Aorta (tissue), 5 donors: ENCODE data around the gene SCAPER. TPM values are rescaled to one million over a fixed set of nuclear protein-coding genes. Genes with fewer than 3 reads are reported as not detected.
"Not testable (repeated sequence)": the region's sequence is repeated elsewhere in the genome, so short reads cannot be mapped to it uniquely, and the experiment has no call there.

Experiments used
- ATAC-seq: fragments of 200-7000 bp; cut with Tn5 transposase; one replicate; pipeline ENCODE4 v1.9.1; 2022; ENCODE audit warnings: moderate library complexity; ENCODE audit not compliant: low FRiP score
- DNase-seq, 2 donors: peaks; one replicate each; pipeline ENCODE4 v3.0.0-alpha.2; 2020
- H3K27ac ChIP-seq, 2 donors: one replicate each; pipeline ENCODE4 v1.5.1; 2013; ENCODE audit warnings: low read length in 2 of 2, mild to moderate bottlenecking in 2 of 2, moderate library complexity in 2 of 2, control low read depth in 1 of 2, inconsistent platforms in 1 of 2, low read depth in 1 of 2
- H3K27me3 ChIP-seq, 2 donors: one replicate each; pipeline ENCODE4 v1.6.1; 2013; ENCODE audit warnings: control low read depth in 1 of 2, low read length in 1 of 2, mild to moderate bottlenecking in 1 of 2, moderate library complexity in 1 of 2; ENCODE audit not compliant: insufficient read depth in 2 of 2, control insufficient read depth in 1 of 2
- H3K36me3 ChIP-seq, 2 donors: one replicate each; pipeline ENCODE4 v1.6.1; 2013; ENCODE audit warnings: control low read depth in 1 of 2, low read length in 1 of 2, mild to moderate bottlenecking in 1 of 2; ENCODE audit not compliant: insufficient read depth in 2 of 2, control insufficient read depth in 1 of 2
- H3K4me1 ChIP-seq, 2 donors: one replicate each; pipeline ENCODE4 v1.6.1; 2013; ENCODE audit warnings: low read length in 2 of 2, control low read depth in 1 of 2, mild to moderate bottlenecking in 1 of 2, moderate library complexity in 1 of 2; ENCODE audit not compliant: insufficient read depth in 2 of 2, control insufficient read depth in 1 of 2
- H3K4me3 ChIP-seq, 2 donors: one replicate each; pipeline ENCODE4 v1.5.1; 2013; ENCODE audit warnings: low read length in 2 of 2, control low read depth in 1 of 2, mild to moderate bottlenecking in 1 of 2
- H3K9me3 ChIP-seq: one replicate; pipeline ENCODE4 v1.6.1; 2013; ENCODE audit warnings: mild to moderate bottlenecking, low read length; ENCODE audit not compliant: control insufficient read depth
- WGBS, 2 donors: extraction: QIAGEN DNeasy Blood & Tissue Kit; methylation state at CpG; one replicate each; pipeline ENCODE4 v1.1.7; 2013; 5-methylcytosine and 5-hydroxymethylcytosine counted together
- intact Hi-C, 2 donors: fragments of 100-400 bp; cut with DNase I; formaldehyde crosslinking; loops; one replicate each; pipeline versions ENCODE4 v1.14.2 to v1.15.0; 2022
- polyA plus RNA-seq, 2 donors: library from polyadenylated mRNA; stranded (reverse); fragments of 200-250 nt; gene quantifications; one replicate each; pipeline ENCODE4 v1.2.3, GENCODE V29; 2013
- total RNA-seq, 2 donors: library from RNA; stranded (reverse); fragmentation: NEBNext Ultra II Directional; extraction: Animal tissue kit (Norgen Biotek cat#: 25700); gene quantifications; one replicate each; pipeline ENCODE4 v1.2.1, GENCODE V29; 2021
- donor health status: healthy with polysubstance abuse.
- donor health status: Bipolar disorder and iron deficiency.
- donor health status: DM: no; HTN: no; CAD: no.
- donor health status: DM: no; HTN: no; CAD: no.
- donor health status: DM: yes; HTN: yes; CAD: no.

The SCAPER gene
- total and polyA plus RNA-seq, 4 donors: 11.9 to 44.3 (median 25.6) TPM

- Histone ChIP-seq H3K9me3 (no peaks in the 10 kb centered on the region), H3K27me3 (no peaks in the 10 kb centered on the region), H3K36me3 (no peaks in the 10 kb centered on the region), H3K27ac (no peak overlapping the region), H3K4me3 (no peak overlapping the region), H3K4me1 (no peaks in the 10 kb centered on the region)
- intact Hi-C loops: no loop called here
- 90 to 91% methylated on average over 2 of the region's 2 CpGs for WGBS, 2 donors
- ATAC-seq (no peak), DNase-seq (no peak)
Measured at GRCh38 chr15:76447728-76448441, 457.3 kb downstream of the SCAPER start.

- Histone ChIP-seq H3K36me3 (no peaks in the 10 kb centered on the region), H3K27ac (no peak overlapping the region), H3K27me3 (no peaks in the 10 kb centered on the region), H3K9me3 (peaks cover 2% of the 10 kb centered on the region), H3K4me1 (no peaks in the 10 kb centered on the region), H3K4me3 (no peak overlapping the region)
- 57 to 61% methylated on average over 3 of the region's 3 CpGs for WGBS, 2 donors
- DNase-seq: no peak
- no peak for ATAC-seq
- intact Hi-C loops: no loop called here
Measured at GRCh38 chr15:76440441-76440840, 464.7 kb downstream of the SCAPER start.

- no peak for DNase-seq
- intact Hi-C loops: no loop called here
- Histone ChIP-seq H3K4me3 (no peak overlapping the region), H3K27ac (no peak overlapping the region), H3K9me3 (peaks cover 2% of the 10 kb centered on the region), H3K27me3 (no peaks in the 10 kb centered on the region), H3K4me1 (no peaks in the 10 kb centered on the region), H3K36me3 (no peaks in the 10 kb centered on the region)
- ATAC-seq: no peak
Measured at GRCh38 chr15:76439542-76439941, 465.6 kb downstream of the SCAPER start.

GRCh38 chr15:76433798-76434400 lies 471.2 kb downstream of the SCAPER start:
- peaks cover 1 to 2% of the 10 kb centered on the region in 2 donors for H3K36me3 ChIP-seq
- 13 to 24% methylated on average over 3 of the region's 3 CpGs for WGBS, 2 donors
- no peak overlapping the region for H3K4me3 ChIP-seq
- DNase-seq (no peak), ATAC-seq (no peak)
- intact Hi-C loops: no loop called here
- no peaks in the 10 kb centered on the region for H3K4me1 ChIP-seq
- no peaks in the 10 kb centered on the region for H3K27me3 ChIP-seq
- no peak overlapping the region for H3K27ac ChIP-seq
- H3K9me3 ChIP-seq: peaks cover 2% of the 10 kb centered on the region

- H3K4me3 ChIP-seq, H3K9me3 ChIP-seq, DNase-seq, ATAC-seq, intact Hi-C loops, H3K4me1 ChIP-seq, H3K27me3 ChIP-seq, H3K36me3 ChIP-seq, H3K27ac ChIP-seq: not testable (repeated sequence)
- 95 to 96% methylated on average over 1 of the region's 1 CpG for WGBS, 2 donors
Measured at GRCh38 chr15:76433036-76433435, 472.1 kb downstream of the SCAPER start.

GRCh38 chr15:76432604-76433003 lies 472.5 kb downstream of the SCAPER start:
- DNase-seq (no peak), ATAC-seq (no peak)

GRCh38 chr15:76431971-76432370 lies 473.2 kb downstream of the SCAPER start:
- ATAC-seq (no peak), DNase-seq (no peak)
- no peaks in the 10 kb centered on the region for H3K27me3 ChIP-seq
- no peaks in the 10 kb centered on the region for H3K4me1 ChIP-seq
- H3K27ac ChIP-seq: no peak overlapping the region
- H3K4me3 ChIP-seq: no peak overlapping the region
- intact Hi-C loops: no loop called here
- 71 to 75% methylated on average over 4 of the region's 4 CpGs for WGBS, 2 donors
- peaks cover 2 to 5% of the 10 kb centered on the region in 2 donors for H3K36me3 ChIP-seq
- H3K9me3 ChIP-seq: peaks cover 2% of the 10 kb centered on the region

More at GRCh38 chr15:76432604-76433003, 472.5 kb downstream of the SCAPER start:
- peaks cover 2% of the 10 kb centered on the region for H3K9me3 ChIP-seq
- no peaks in the 10 kb centered on the region for H3K27me3 ChIP-seq
- 76 to 83% methylated on average over 1 of the region's 1 CpG for WGBS, 2 donors
- no peak overlapping the region for H3K27ac ChIP-seq
- no peak overlapping the region for H3K4me3 ChIP-seq
- H3K4me1 ChIP-seq: no peaks in the 10 kb centered on the region
- H3K36me3 ChIP-seq: peaks cover 2 to 5% of the 10 kb centered on the region in 2 donors
- intact Hi-C loops: no loop called here

GRCh38 chr15:76430711-76431110 lies 474.4 kb downstream of the SCAPER start:
- H3K4me1 ChIP-seq, intact Hi-C loops, H3K4me3 ChIP-seq, DNase-seq, H3K27ac ChIP-seq, H3K9me3 ChIP-seq, H3K27me3 ChIP-seq, H3K36me3 ChIP-seq, ATAC-seq: not testable (repeated sequence)
- WGBS, 2 donors: 98 to 99% methylated on average over 2 of the region's 2 CpGs

GRCh38 chr15:76429661-76430060 lies 475.5 kb downstream of the SCAPER start:
- intact Hi-C loops: no loop called here
- Histone ChIP-seq H3K4me1 (no peaks in the 10 kb centered on the region), H3K9me3 (no peaks in the 10 kb centered on the region), H3K27ac (no peak overlapping the region), H3K27me3 (no peaks in the 10 kb centered on the region), H3K4me3 (no peak overlapping the region), H3K36me3 (peaks cover 2 to 5% of the 10 kb centered on the region in 2 donors)
- DNase-seq (no peak), ATAC-seq (no peak)
- 96 to 97% methylated on average over 4 of the region's 4 CpGs for WGBS, 2 donors
